Activated naive CD4-positive, alpha-beta T cell treated with anti-CD3 and anti-CD28 coated beads for 36 hours (primary cell): Measurements from ENCODE around the gene SLC19A1. TPM values are rescaled to one million over a fixed set of nuclear protein-coding genes. Genes with fewer than 3 reads are reported as not detected.

Experiments
- CTCF ChIA-PET: fragments of 350-600 bp; sonication (Branson Sonifier 250); formaldehyde crosslinking; loops from one replicate; lab custom pipeline; 2021; ENCODE audit warnings: antibody characterized with exemption; lab: Charles Lee
- DNase-seq: peaks from one replicate; pipeline ENCODE4 v3.0.0-alpha.2; 2020
- H3K27ac Mint-ChIP-seq: one replicate; pipeline ENCODE4 v1.8.0; 2021; ENCODE audit warnings: mild to moderate bottlenecking, mixed read lengths
- H3K27me3 Mint-ChIP-seq: one replicate; pipeline ENCODE4 v1.8.0; 2021; ENCODE audit warnings: low read depth, mixed read lengths
- H3K36me3 Mint-ChIP-seq: one replicate; pipeline ENCODE4 v1.8.0; 2021; ENCODE audit warnings: low read depth, mixed read lengths
- H3K4me1 Mint-ChIP-seq: one replicate; pipeline ENCODE4 v1.8.0; 2021; ENCODE audit warnings: low read depth, mixed read lengths
- H3K4me3 Mint-ChIP-seq: one replicate; pipeline ENCODE4 v1.8.0; 2021; ENCODE audit warnings: mild to moderate bottlenecking, moderate library complexity, mixed read lengths
- H3K9me3 Mint-ChIP-seq: one replicate; pipeline ENCODE4 v1.8.0; 2021; ENCODE audit warnings: mixed read lengths
- intact Hi-C: fragments of 100-400 bp; cut with micrococcal nuclease; formaldehyde crosslinking; loops from one replicate; pipeline ENCODE4 v1.15.1; 2023
- total RNA-seq, 2 experiments: library from RNA; stranded (reverse); gene quantifications; one replicate each; pipeline ENCODE4 v1.2.3, GENCODE V29; 2021

SLC19A1 gene
- total RNA-seq, 2 experiments from 2014 or later = 32.2 to 33.0 TPM

- intact Hi-C loops = no loop called here
Measured at GRCh38 chr21:45455674-45456583, 86.3 kb downstream of the SLC19A1 start.

DNA sequence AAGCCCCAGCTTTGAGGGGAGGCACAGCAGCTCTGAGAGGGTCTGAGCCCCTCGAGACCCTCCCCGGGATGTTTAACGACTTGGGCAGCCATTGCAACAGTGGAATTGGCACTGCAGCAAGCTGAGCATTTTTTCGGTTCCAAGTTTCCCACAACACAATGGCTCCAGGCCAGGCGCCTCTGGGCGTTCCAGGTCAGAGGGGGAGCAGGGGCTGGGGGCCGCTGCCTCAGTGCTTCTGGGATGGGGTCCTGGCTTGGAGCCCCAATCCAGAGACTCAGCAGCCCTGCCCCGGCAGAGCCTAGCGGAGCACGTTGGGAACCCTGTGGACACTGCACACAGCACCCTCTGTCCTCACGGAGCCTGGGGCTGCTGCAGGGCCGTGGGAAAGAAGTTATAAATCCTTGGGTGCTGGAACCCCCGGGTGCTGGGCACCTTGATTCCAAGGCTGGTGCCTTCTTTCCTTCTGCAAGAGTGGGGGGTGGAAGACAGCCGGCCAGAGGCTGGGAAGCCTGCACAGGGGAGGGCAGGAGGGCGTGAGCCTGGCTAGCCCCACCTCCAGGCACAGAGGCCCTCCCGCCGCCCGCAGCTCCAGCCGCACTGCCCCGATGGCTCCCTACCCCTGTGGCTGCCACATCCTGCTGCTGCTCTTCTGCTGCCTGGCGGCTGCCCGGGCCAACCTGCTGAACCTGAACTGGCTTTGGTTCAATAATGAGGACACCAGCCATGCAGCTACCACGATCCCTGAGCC is 87.1 kb downstream of the SLC19A1 start:
- Mint-ChIP-seq H3K4me3 (no peak overlapping the region), H3K27me3 (no peaks in the 10 kb centered on the region)
- CTCF ChIA-PET = no interaction called here

More at GRCh38 chr21:45455674-45456583, 86.3 kb downstream of the SLC19A1 start:
- no peak overlapping the region for H3K27ac Mint-ChIP-seq
- no peaks in the 10 kb centered on the region for H3K27me3 Mint-ChIP-seq
- H3K4me1 Mint-ChIP-seq = no peaks in the 10 kb centered on the region
- H3K36me3 Mint-ChIP-seq = no peaks in the 10 kb centered on the region
- H3K9me3 Mint-ChIP-seq = no peaks in the 10 kb centered on the region
- no peak overlapping the region for H3K4me3 Mint-ChIP-seq
- CTCF ChIA-PET = no interaction called here
- no peak for DNase-seq

GRCh38 chr21:45454060-45454925 is 87.9 kb downstream of the SLC19A1 start:
- Mint-ChIP-seq H3K27ac (no peak overlapping the region), H3K27me3 (no peaks in the 10 kb centered on the region), H3K4me1 (no peaks in the 10 kb centered on the region), H3K9me3 (no peaks in the 10 kb centered on the region), H3K36me3 (no peaks in the 10 kb centered on the region), H3K4me3 (no peak overlapping the region)
- DNase-seq = no peak
- CTCF ChIA-PET = interaction anchor here (1.1 kb wide), 1 partner anchor 14 kb away, joined by 4 read pairs; no protein-coding TSS in a partner anchor
- intact Hi-C loops = no loop called here

More for the DNA sequence above, 87.1 kb downstream of the SLC19A1 start:
- no peak for DNase-seq
- H3K4me1 Mint-ChIP-seq = no peaks in the 10 kb centered on the region
- no peak overlapping the region for H3K27ac Mint-ChIP-seq
- no peaks in the 10 kb centered on the region for H3K36me3 Mint-ChIP-seq
- no peaks in the 10 kb centered on the region for H3K9me3 Mint-ChIP-seq
- intact Hi-C loops = no loop called here

- intact Hi-C loops = no loop called here
- Mint-ChIP-seq H3K9me3 (no peaks in the 10 kb centered on the region), H3K4me3 (no peak overlapping the region), H3K27ac (no peak overlapping the region), H3K36me3 (no peaks in the 10 kb centered on the region), H3K27me3 (no peaks in the 10 kb centered on the region), H3K4me1 (no peaks in the 10 kb centered on the region)
- DNase-seq = no peak
- CTCF ChIA-PET = interaction anchor here (1.1 kb wide), 1 partner anchor 14 kb away, joined by 4 read pairs; no protein-coding TSS in a partner anchor
Measured at GRCh38 chr21:45453308-45453950, 88.8 kb downstream of the SLC19A1 start.

GRCh38 chr21:45452696-45453307 is 89.4 kb downstream of the SLC19A1 start:
- DNase-seq = no peak
- Mint-ChIP-seq H3K9me3 (no peaks in the 10 kb centered on the region), H3K4me3 (no peak overlapping the region), H3K4me1 (no peaks in the 10 kb centered on the region), H3K27me3 (peaks cover 2% of the 10 kb centered on the region), H3K36me3 (no peaks in the 10 kb centered on the region), H3K27ac (no peak overlapping the region)
- intact Hi-C loops = no loop called here
- CTCF ChIA-PET = interaction anchor here (1.1 kb wide), 1 partner anchor 13 kb away, joined by 4 read pairs; no protein-coding TSS in a partner anchor

DNA sequence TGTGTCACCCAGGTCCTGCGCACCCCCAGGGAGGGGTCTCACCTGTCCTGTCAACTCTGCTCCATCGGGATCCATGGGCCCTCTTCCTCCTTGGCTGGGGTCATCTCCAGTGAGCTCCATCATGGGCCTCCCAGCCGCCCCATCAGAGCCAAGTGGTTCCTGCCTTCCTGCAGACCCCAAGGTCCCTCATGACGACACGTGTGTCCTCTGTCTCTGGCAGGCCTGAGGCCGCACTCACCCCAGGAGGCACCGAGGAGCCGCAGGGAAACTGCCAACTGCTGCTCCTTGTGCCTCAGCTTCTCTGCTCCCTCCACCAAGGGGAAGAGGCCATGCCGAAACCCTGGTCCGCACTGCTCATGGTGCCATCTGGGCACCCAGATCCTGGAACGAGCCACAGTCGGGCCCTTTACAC is 90.5 kb downstream of the SLC19A1 start:
- H3K4me1 Mint-ChIP-seq = no peaks in the 10 kb centered on the region

GRCh38 chr21:45451091-45451740 is 91.0 kb downstream of the SLC19A1 start:
- intact Hi-C loops = no loop called here
- Mint-ChIP-seq H3K36me3 (no peaks in the 10 kb centered on the region), H3K4me1 (no peaks in the 10 kb centered on the region), H3K27ac (no peak overlapping the region), H3K4me3 (no peak overlapping the region), H3K27me3 (peaks cover 2% of the 10 kb centered on the region), H3K9me3 (no peaks in the 10 kb centered on the region)
- no peak for DNase-seq
- CTCF ChIA-PET = no interaction called here

More for the DNA sequence above, 90.5 kb downstream of the SLC19A1 start:
- no peaks in the 10 kb centered on the region for H3K9me3 Mint-ChIP-seq
- H3K36me3 Mint-ChIP-seq = no peaks in the 10 kb centered on the region
- H3K4me3 Mint-ChIP-seq = no peak overlapping the region
- CTCF ChIA-PET = no interaction called here
- no peak overlapping the region for H3K27ac Mint-ChIP-seq
- peaks cover 2% of the 10 kb centered on the region for H3K27me3 Mint-ChIP-seq
- DNase-seq = no peak
- intact Hi-C loops = no loop called here

- peaks cover 2% of the 10 kb centered on the region for H3K27me3 Mint-ChIP-seq
- peaks cover 2% of the 10 kb centered on the region for H3K4me1 Mint-ChIP-seq
- no peaks in the 10 kb centered on the region for H3K36me3 Mint-ChIP-seq
- CTCF ChIA-PET = no interaction called here
- H3K9me3 Mint-ChIP-seq = no peaks in the 10 kb centered on the region
- no peak for DNase-seq
- no peak overlapping the region for H3K4me3 Mint-ChIP-seq
- intact Hi-C loops = no loop called here
- H3K27ac Mint-ChIP-seq = no peak overlapping the region
Measured at GRCh38 chr21:45450423-45451090, 91.7 kb downstream of the SLC19A1 start.

- intact Hi-C loops = no loop called here
- no peak for DNase-seq
- no peak overlapping the region for H3K27ac Mint-ChIP-seq
Measured at GRCh38 chr21:45449658-45450422, 92.4 kb downstream of the SLC19A1 start.

More at GRCh38 chr21:45449658-45450422, 92.4 kb downstream of the SLC19A1 start:
- Mint-ChIP-seq H3K9me3 (no peaks in the 10 kb centered on the region), H3K36me3 (no peaks in the 10 kb centered on the region), H3K27me3 (peaks cover 6% of the 10 kb centered on the region), H3K4me3 (no peak overlapping the region), H3K4me1 (peaks cover 7% of the 10 kb centered on the region)
- CTCF ChIA-PET = no interaction called here
